Lower leg skin (tissue), 3 donors: ENCODE measurements around the gene CPLANE1.

Experiments
- POLR2A ChIP-seq, 2 donors: fragments of 450-650 bp; IDR thresholded peaks; one replicate each; pipeline ENCODE4 v1.6.1; 2016 to 2017; ENCODE audit warnings: antibody characterized with exemption in 2 of 2, mild to moderate bottlenecking in 1 of 2, moderate library complexity in 1 of 2
- TF ChIP-seq, protein P1 (sequence below), 3 donors: fragments of 450-650 bp; IDR thresholded peaks; one replicate each; pipeline ENCODE4 v1.5.1; 2016; ENCODE audit warnings: antibody characterized with exemption in 3 of 3, mild to moderate bottlenecking in 3 of 3, moderate library complexity in 2 of 3

GRCh38 chr5:37198842-37199241 lies 50.3 kb downstream of the CPLANE1 start:
- TF ChIP-seq, protein P1, sequence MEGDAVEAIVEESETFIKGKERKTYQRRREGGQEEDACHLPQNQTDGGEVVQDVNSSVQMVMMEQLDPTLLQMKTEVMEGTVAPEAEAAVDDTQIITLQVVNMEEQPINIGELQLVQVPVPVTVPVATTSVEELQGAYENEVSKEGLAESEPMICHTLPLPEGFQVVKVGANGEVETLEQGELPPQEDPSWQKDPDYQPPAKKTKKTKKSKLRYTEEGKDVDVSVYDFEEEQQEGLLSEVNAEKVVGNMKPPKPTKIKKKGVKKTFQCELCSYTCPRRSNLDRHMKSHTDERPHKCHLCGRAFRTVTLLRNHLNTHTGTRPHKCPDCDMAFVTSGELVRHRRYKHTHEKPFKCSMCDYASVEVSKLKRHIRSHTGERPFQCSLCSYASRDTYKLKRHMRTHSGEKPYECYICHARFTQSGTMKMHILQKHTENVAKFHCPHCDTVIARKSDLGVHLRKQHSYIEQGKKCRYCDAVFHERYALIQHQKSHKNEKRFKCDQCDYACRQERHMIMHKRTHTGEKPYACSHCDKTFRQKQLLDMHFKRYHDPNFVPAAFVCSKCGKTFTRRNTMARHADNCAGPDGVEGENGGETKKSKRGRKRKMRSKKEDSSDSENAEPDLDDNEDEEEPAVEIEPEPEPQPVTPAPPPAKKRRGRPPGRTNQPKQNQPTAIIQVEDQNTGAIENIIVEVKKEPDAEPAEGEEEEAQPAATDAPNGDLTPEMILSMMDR (IDR thresholded peaks at IDR 0.05), result no peak
- no peak for TF ChIP-seq POLR2A (IDR thresholded peaks at IDR 0.05)
